Suprapubic skin (tissue), 4 donors: Measurements from ENCODE around the gene TRPV3.

Experiments
- CTCF ChIP-seq, 2 donors: fragments of 200-600 bp in 1 of 2; fragments of 450-650 bp in 1 of 2; sonication (generic) in 1 of 2; IDR thresholded peaks; one replicate each; pipeline ENCODE4 v1.5.1; 2016 to 2019; ENCODE audit warnings: antibody characterized with exemption in 2 of 2, mild to moderate bottlenecking in 1 of 2, moderate library complexity in 1 of 2
- EP300 ChIP-seq: sonication (generic); formaldehyde crosslinking; IDR thresholded peaks from one replicate; pipeline ENCODE4 v1.6.1; 2017; ENCODE audit warnings: antibody characterized with exemption
- POLR2A ChIP-seq, 2 donors: fragments of 450-650 bp; IDR thresholded peaks; one replicate each; pipeline ENCODE4 v1.6.1; 2017; ENCODE audit warnings: antibody characterized with exemption in 2 of 2, mild to moderate bottlenecking in 2 of 2, moderate library complexity in 2 of 2
- POLR2AphosphoS5 ChIP-seq, 3 donors: sonication (generic); formaldehyde crosslinking; IDR thresholded peaks; one replicate each; pipeline ENCODE4 v1.6.1; 2017; ENCODE audit warnings: antibody characterized with exemption in 3 of 3

GRCh38 chr17:3546521-3546920, 11.1 kb downstream of the TRPV3 start:
- no peak for TF ChIP-seq POLR2A (IDR thresholded peaks at IDR 0.05)
- TF ChIP-seq CTCF (IDR thresholded peaks at IDR 0.05): no peak
- TF ChIP-seq POLR2AphosphoS5 (IDR thresholded peaks at IDR 0.05): no peak
- TF ChIP-seq EP300: no peak
